ENCODE measurements around the gene RAPGEF3. TPM values are rescaled to one million over a fixed set of nuclear protein-coding genes. Genes with fewer than 3 reads are reported as not detected.

The RAPGEF3 gene
- total RNA-seq, 4 donors from 2014 or later, result 18.3 to 48.2 (median 32.5) TPM

- peaks cover 97 to 100% (median 100%) of the 10 kb centered on the region in 4 donors for H3K36me3 ChIP-seq
- no peaks in the 10 kb centered on the region for H3K27me3 ChIP-seq
- TF ChIP-seq POLR2A (IDR thresholded peaks at IDR 0.05; ENCODE audit: low read depth), result no peak
- TF ChIP-seq CTCF (IDR thresholded peaks at IDR 0.05), result no peak
- TF ChIP-seq EP300 (IDR thresholded peaks at IDR 0.05), result no peak
- TF ChIP-seq POLR2AphosphoS5 (IDR thresholded peaks at IDR 0.05), result no peak
- H3K9me3 ChIP-seq, result no peaks in the 10 kb centered on the region
- H3K4me3 ChIP-seq, result no peak overlapping the region
- H3K4me1 ChIP-seq, result peaks cover 3 to 21% (median 12%) of the 10 kb centered on the region in 4 donors
- WGBS, result 89% methylated on average over 4 of the region's 16 CpGs
- no peak overlapping the region for H3K27ac ChIP-seq (replicated peaks in 1 of 4)
- intact Hi-C loops (cut with DNase I), result no loop called here
- DNase-seq (ENCODE audit: extremely low spot score), result no peak
These were observed 33.2 kb upstream of the RAPGEF3 start for GRCh38 chr12:47791874-47792273.

GRCh38 chr12:47791351-47791746 is 32.7 kb upstream of the RAPGEF3 start:
- Histone ChIP-seq H3K27me3 (no peaks in the 10 kb centered on the region), H3K4me3 (no peak overlapping the region), H3K27ac (replicated peaks in 1 of 4) (peak overlapping the region in 1 of 4 donors; percentile 33), H3K4me1 (peaks cover 5 to 24% (median 18%) of the 10 kb centered on the region in 4 donors), H3K9me3 (no peaks in the 10 kb centered on the region), H3K36me3 (peaks cover 96 to 100% (median 100%) of the 10 kb centered on the region in 4 donors)
- 87% methylated on average over 14 of the region's 14 CpGs for WGBS
- DNase-seq (ENCODE audit: extremely low spot score), result no peak
- intact Hi-C loops (cut with DNase I), result no loop called here
- TF ChIP-seq POLR2A (IDR thresholded peaks at IDR 0.05; ENCODE audit: low read depth), result no peak
- peak in 1 of 2 donors; percentile 22 for TF ChIP-seq POLR2AphosphoS5 (IDR thresholded peaks at IDR 0.05)

- H3K27ac ChIP-seq (replicated peaks in 1 of 4), result peak overlapping the region in 2 of 4 donors; percentile 11 to 33
- H3K27me3 ChIP-seq, result no peaks in the 10 kb centered on the region
- no peak for TF ChIP-seq EP300 (IDR thresholded peaks at IDR 0.05)
- no peak for TF ChIP-seq POLR2A (IDR thresholded peaks at IDR 0.05; ENCODE audit: low read depth)
- TF ChIP-seq CTCF (IDR thresholded peaks at IDR 0.05), result no peak
- TF ChIP-seq POLR2AphosphoS5 (IDR thresholded peaks at IDR 0.05), result no peak
- H3K9me3 ChIP-seq, result no peaks in the 10 kb centered on the region
- intact Hi-C loops (cut with DNase I), result no loop called here
- H3K4me1 ChIP-seq, result peaks cover 5 to 29% (median 23%) of the 10 kb centered on the region in 4 donors
- DNase-seq (ENCODE audit: extremely low spot score), result no peak
- peaks cover 94 to 100% (median 100%) of the 10 kb centered on the region in 4 donors for H3K36me3 ChIP-seq
- WGBS, result 96% methylated on average over 14 of the region's 20 CpGs
- no peak overlapping the region for H3K4me3 ChIP-seq
These were observed 32.1 kb upstream of the RAPGEF3 start for GRCh38 chr12:47790676-47791350.

GRCh38 chr12:47789712-47790489 is 31.2 kb upstream of the RAPGEF3 start:
- H3K4me3 ChIP-seq, result no peak overlapping the region
- no peak for TF ChIP-seq POLR2AphosphoS5 (IDR thresholded peaks at IDR 0.05)
- TF ChIP-seq CTCF (IDR thresholded peaks at IDR 0.05), result no peak
- TF ChIP-seq POLR2A (IDR thresholded peaks at IDR 0.05; ENCODE audit: low read depth), result no peak
- no peak for TF ChIP-seq EP300 (IDR thresholded peaks at IDR 0.05)
- WGBS, result 86% methylated on average over 13 of the region's 22 CpGs
- peaks cover 94 to 100% (median 100%) of the 10 kb centered on the region in 4 donors for H3K36me3 ChIP-seq
- peak overlapping the region in 2 of 4 donors; percentile 11 to 33 for H3K27ac ChIP-seq (replicated peaks in 1 of 4)
- DNase-seq (ENCODE audit: extremely low spot score), result no peak
- H3K4me1 ChIP-seq, result peaks cover 5 to 33% (median 25%) of the 10 kb centered on the region in 4 donors
- no peaks in the 10 kb centered on the region for H3K27me3 ChIP-seq
- intact Hi-C loops (cut with DNase I), result no loop called here
- H3K9me3 ChIP-seq, result no peaks in the 10 kb centered on the region

- intact Hi-C loops (cut with DNase I), result no loop called here
- Histone ChIP-seq H3K4me1 (peaks cover 5 to 36% (median 25%) of the 10 kb centered on the region in 4 donors), H3K4me3 (no peak overlapping the region), H3K36me3 (peaks cover 94 to 100% (median 100%) of the 10 kb centered on the region in 4 donors), H3K27me3 (no peaks in the 10 kb centered on the region), H3K27ac (replicated peaks in 1 of 4) (peak overlapping the region in 1 of 4 donors; percentile 8), H3K9me3 (no peaks in the 10 kb centered on the region)
- no peak for DNase-seq (ENCODE audit: extremely low spot score)
- no peak for TF ChIP-seq POLR2AphosphoS5 (IDR thresholded peaks at IDR 0.05)
- TF ChIP-seq EP300 (IDR thresholded peaks at IDR 0.05), result no peak
- TF ChIP-seq POLR2A (IDR thresholded peaks at IDR 0.05; ENCODE audit: low read depth), result no peak
- TF ChIP-seq CTCF (IDR thresholded peaks at IDR 0.05), result no peak
- WGBS, result 88% methylated on average over 5 of the region's 5 CpGs
These were observed 30.5 kb upstream of the RAPGEF3 start for GRCh38 chr12:47789141-47789540.

Measured in esophagus muscularis mucosa (tissue), 4 donors.